Measurements from ENCODE around the gene GRWD1. TPM values are rescaled to one million over a fixed set of nuclear protein-coding genes. Genes with fewer than 3 reads are reported as not detected.

Gene GRWD1
- total and polyA plus RNA-seq, 2 of the 8 experiments (the other 6 are each of a cell fraction or from before 2014, with no cell fraction given): 36.9 to 61.9 TPM

DNA sequence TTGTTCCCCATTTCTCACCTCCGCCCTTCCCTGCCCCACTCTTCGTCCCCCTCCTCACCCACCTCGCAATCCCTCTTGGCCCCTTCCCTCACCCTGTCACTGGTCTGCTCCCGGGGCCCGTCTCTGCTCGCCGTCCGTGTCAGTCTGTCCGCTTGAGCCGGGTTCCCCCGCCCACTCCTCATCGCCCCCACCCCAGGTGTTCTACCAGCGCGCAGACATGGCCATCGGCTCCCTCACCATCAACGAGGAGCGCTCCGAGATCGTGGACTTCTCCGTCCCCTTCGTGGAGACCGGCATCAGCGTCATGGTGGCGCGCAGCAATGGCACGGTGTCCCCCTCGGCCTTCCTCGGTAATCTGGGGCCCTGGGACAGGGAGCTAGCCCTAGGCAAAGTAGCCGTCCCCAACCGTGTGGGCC is 30.0 kb upstream of the GRWD1 start:
- Histone ChIP-seq H3K9me3 (ENCODE audit: insufficient read depth in 2 of 2, low read depth in 1 of 2, low read length in 1 of 2) (no peaks in the 10 kb centered on the region; a peak in 1 of 4 replicates), H3K79me2 (ENCODE audit: control insufficient read depth in 1 of 2, insufficient read depth in 2 of 2, low read length in 2 of 2) (no peaks in the 10 kb centered on the region), H2AK5ac (ENCODE audit: low read depth, low read length) (no peak overlapping the region; the same call in 1 of the 2 replicates), H3K56ac (replicated peaks; ENCODE audit: insufficient read length, low read depth, low read length) (no peak overlapping the region), H3K27me3 (replicated peaks in 1 of 4; ENCODE audit: control insufficient read depth in 3 of 4, extremely low read depth in 1 of 4, insufficient read depth in 3 of 4, low read length in 3 of 4) (no peaks in the 10 kb centered on the region; a peak in 1 of 7 replicates), H2BK15ac (ENCODE audit: low read length) (peak overlapping the region; percentile 61; the same call in 1 of the 2 replicates), H2BK120ac (replicated peaks; ENCODE audit: low read depth, low read length) (no peak overlapping the region), H3K4me1 (replicated peaks in 1 of 4; ENCODE audit: control insufficient read depth in 3 of 4, insufficient read depth in 4 of 4, low read length in 3 of 4) (peaks cover 0 to 19% (median 8%) of the 10 kb centered on the region in 4 experiments; a peak in 5 of 7 replicates), H4K5ac (ENCODE audit: insufficient read length, low read depth, low read length) (no peak overlapping the region), H3K4me2 (ENCODE audit: insufficient read depth in 1 of 2, low read depth in 2 of 2, low read length in 2 of 2) (no peak overlapping the region; a peak in 1 of 4 replicates), H3K4me3 (ENCODE audit: extremely low read depth in 1 of 4, insufficient read depth in 2 of 4, low read depth in 3 of 4, low read length in 4 of 4) (no peak overlapping the region), H3K23me2 (ENCODE audit: low read depth, low read length) (peaks cover 4% of the 10 kb centered on the region; the same call in 1 of the 2 replicates), H4K91ac (replicated peaks; ENCODE audit: insufficient read length, low read length) (no peak overlapping the region), H3K4ac (replicated peaks; ENCODE audit: insufficient read length, low read depth, low read length) (no peak overlapping the region), H2BK12ac (ENCODE audit: low read depth, low read length) (no peak overlapping the region), H3K14ac (ENCODE audit: insufficient read length) (no peak overlapping the region), H4K8ac (ENCODE audit: extremely low read depth, insufficient read depth, low read length) (no peak overlapping the region; the same call in 1 of the 2 replicates), H3K79me1 (ENCODE audit: low read depth, low read length) (peaks cover 3% of the 10 kb centered on the region; the same call in 1 of the 2 replicates), H3K23ac (ENCODE audit: insufficient read length) (no peak overlapping the region), H3K9ac (replicated peaks in 1 of 4; ENCODE audit: extremely low read depth in 1 of 4, low read depth in 3 of 4, low read length in 3 of 4) (no peak overlapping the region), H2AFZ (ENCODE audit: low read length) (no peak overlapping the region), H3K27ac (ENCODE audit: low read depth, low read length) (no peak overlapping the region), H3K18ac (ENCODE audit: extremely low read depth, low read length) (no peak overlapping the region), H2BK5ac (ENCODE audit: low read depth, low read length) (0 out of 2 replicates have a peak overlapping the region, but pooled peaks have one; percentile 5), H4K20me1 (replicated peaks in 1 of 2; ENCODE audit: control insufficient read depth in 1 of 2, insufficient read depth in 2 of 2, low read length in 2 of 2) (peaks cover 0 to 1% of the 10 kb centered on the region in 2 experiments), H3K36me3 (ENCODE audit: control insufficient read depth in 2 of 4, insufficient read depth in 4 of 4, low read length in 3 of 4) (no peaks in the 10 kb centered on the region), H2BK20ac (ENCODE audit: low read length) (no peak overlapping the region)
- ChIA-PET CTCF (ENCODE audit: partially characterized antibody) (no interaction called here), POLR2A (ENCODE audit: partially characterized antibody) (interaction anchor here (2.5 kb wide), 1 partner anchor 15 kb away, joined by 14 read pairs; no protein-coding TSS in a partner anchor)
- 89% methylated on average over 17 of the region's 30 CpGs; no CpG with 5 or more reads in 1 of the 2 experiments for WGBS, 2 experiments (ENCODE audit: extremely low coverage in 1 of 2, insufficient coverage in 1 of 2, insufficient read length in 1 of 2, insufficient replicate concordance in 2 of 2, low coverage in 1 of 2, low lambda C conversion rate in 2 of 2, missing lambda C conversion rate in 1 of 2)
- FAIRE-seq (no peak), DNase-seq (ENCODE audit: low read depth in 1 of 2, low spot score in 2 of 2) (no peak)
- TF ChIP-seq CTCF (IDR thresholded peaks at IDR 0.05; ENCODE audit: control extremely low read depth in 1 of 3, insufficient read depth in 1 of 3, low read depth in 1 of 3, low read length in 3 of 3) (no peak), CHD2 (IDR thresholded peaks at IDR 0.05; ENCODE audit: low read length) (no peak), HDAC6 (IDR thresholded peaks at IDR 0.05; ENCODE audit: low read depth, low read length) (no peak), EZH2 (IDR thresholded peaks at IDR 0.05; ENCODE audit: low read depth, low read length, severe bottlenecking) (no peak), ASH2L (IDR thresholded peaks at IDR 0.05; ENCODE audit: low read length) (no peak), SP1 (IDR thresholded peaks at IDR 0.05; ENCODE audit: low read depth, low read length) (no peak), TEAD4 (IDR thresholded peaks at IDR 0.05; ENCODE audit: low read depth, low read length) (no peak)
- TF ChIP-seq, protein P1, sequence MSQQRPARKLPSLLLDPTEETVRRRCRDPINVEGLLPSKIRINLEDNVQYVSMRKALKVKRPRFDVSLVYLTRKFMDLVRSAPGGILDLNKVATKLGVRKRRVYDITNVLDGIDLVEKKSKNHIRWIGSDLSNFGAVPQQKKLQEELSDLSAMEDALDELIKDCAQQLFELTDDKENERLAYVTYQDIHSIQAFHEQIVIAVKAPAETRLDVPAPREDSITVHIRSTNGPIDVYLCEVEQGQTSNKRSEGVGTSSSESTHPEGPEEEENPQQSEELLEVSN (IDR thresholded peaks at IDR 0.05): no peak
